ENCODE results near the gene CDCP2.

The CDCP2 gene

GRCh38 chr1:54084794-54085193, 68.0 kb downstream of the CDCP2 start:
- Histone ChIP-seq H3K27ac (replicated peaks) (no peak overlapping the region), H3K27me3 (ENCODE audit: insufficient read depth, poor library complexity, severe bottlenecking) (no peaks in the 10 kb centered on the region), H3K4me3 (replicated peaks; ENCODE audit: insufficient read depth, low read length) (no peak overlapping the region)
- TF ChIP-seq POLR2AphosphoS5 (IDR thresholded peaks at IDR 0.05; ENCODE audit: low read depth): no peak
- TF ChIP-seq REST (IDR thresholded peaks at IDR 0.05; ENCODE audit: insufficient replicate concordance, low read depth): no peak
- TF ChIP-seq CTCF (IDR thresholded peaks at IDR 0.05; ENCODE audit: insufficient read depth, low read length): no peak
- no peak for TF ChIP-seq GABPA (IDR thresholded peaks at IDR 0.05; ENCODE audit: low read depth)
- no peak for TF ChIP-seq SPI1 (IDR thresholded peaks at IDR 0.05; ENCODE audit: borderline replicate concordance, low read depth)
- DNase-seq (ENCODE audit: low read depth in 1 of 2, low spot score in 1 of 2): no peak
